Testis (tissue), 2 donors: ENCODE results near the gene KLHL2.
"Not testable (repeated sequence)": the region's sequence is repeated elsewhere in the genome, so short reads cannot be mapped to it uniquely, and the experiment has no call there.

ENCODE experiments used
- CTCF ChIP-seq, 3 experiments: fragments of 450-650 bp in 2 of 3; fragments of 200-600 bp in 1 of 3; sonication (generic) in 1 of 3; IDR thresholded peaks; one replicate each; pipeline ENCODE4 v1.5.1; 2016 to 2019; ENCODE audit warnings: antibody characterized with exemption in 3 of 3, mild to moderate bottlenecking in 2 of 3, moderate library complexity in 1 of 3
- POLR2A ChIP-seq: fragments of 450-650 bp; IDR thresholded peaks from one replicate; pipeline ENCODE4 v1.6.1; 2017; ENCODE audit warnings: antibody characterized with exemption, mild to moderate bottlenecking, moderate library complexity

GRCh38 chr4:165221993-165222650 lies 14.8 kb downstream of the KLHL2 start:
- TF ChIP-seq CTCF (IDR thresholded peaks at IDR 0.05); POLR2A: not testable (repeated sequence)
